Measurements from ENCODE around the gene DZIP1. TPM values are rescaled to one million over a fixed set of nuclear protein-coding genes. Genes with fewer than 3 reads are reported as not detected.

Gene DZIP1
- total and polyA plus RNA-seq, 2 of the 13 experiments (the other 11 are each of a cell fraction or from before 2014, with no cell fraction given), result 11.0 to 36.7 TPM

DNA sequence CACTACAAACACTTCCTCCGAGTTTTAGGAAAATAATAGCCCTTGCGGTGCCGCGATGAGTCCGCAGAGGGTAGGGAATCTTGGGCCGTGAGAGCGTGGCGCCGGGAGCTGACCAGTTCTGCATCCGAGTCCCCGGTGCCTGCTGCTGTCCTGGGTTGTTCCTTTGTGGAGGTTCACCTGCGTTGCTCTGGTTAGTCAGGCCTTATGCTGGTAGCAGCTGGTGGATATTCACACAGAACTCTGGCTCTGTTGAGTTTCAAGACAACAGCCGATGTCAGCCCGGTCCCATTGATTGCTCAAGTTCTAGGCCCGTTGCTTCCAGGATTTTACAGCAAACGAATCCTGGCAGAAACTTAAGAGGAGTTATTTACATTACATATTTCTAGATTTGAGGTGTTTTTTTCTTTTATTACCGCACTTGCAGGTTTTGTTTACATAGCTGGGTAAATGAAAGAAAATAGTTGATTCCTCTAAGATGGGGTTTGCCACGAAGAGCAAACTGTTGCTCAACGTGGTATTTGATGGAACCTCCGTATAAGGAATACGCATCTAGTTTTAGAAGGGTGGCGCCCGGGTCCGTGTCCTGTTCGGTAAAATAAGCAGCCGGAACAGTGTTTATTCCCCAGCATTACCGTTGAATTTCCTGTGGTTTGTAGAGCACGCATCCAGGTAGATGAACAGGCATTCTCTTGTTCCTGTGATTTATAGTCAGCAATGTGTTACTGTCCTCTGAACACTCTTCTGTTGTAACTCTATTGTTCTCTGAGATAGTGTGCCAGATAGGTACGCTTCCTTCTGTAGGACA, 90.7 kb downstream of the DZIP1 start (continued):
- no peak for TF ChIP-seq THAP7 (CRISPR knock-in tag; IDR thresholded peaks at IDR 0.05)
- no peak for TF ChIP-seq GPBP1L1 (CRISPR knock-in tag; IDR thresholded peaks at IDR 0.05)
- TF ChIP-seq POLR2AphosphoS2 (IDR thresholded peaks at IDR 0.05; ENCODE audit: low read depth, low read length), result no peak
- no peak for TF ChIP-seq ELF4 (CRISPR knock-in tag; IDR thresholded peaks at IDR 0.05; ENCODE audit: borderline replicate concordance)
- no peak for TF ChIP-seq ZNF777 (CRISPR knock-in tag; IDR thresholded peaks at IDR 0.05)

DNA sequence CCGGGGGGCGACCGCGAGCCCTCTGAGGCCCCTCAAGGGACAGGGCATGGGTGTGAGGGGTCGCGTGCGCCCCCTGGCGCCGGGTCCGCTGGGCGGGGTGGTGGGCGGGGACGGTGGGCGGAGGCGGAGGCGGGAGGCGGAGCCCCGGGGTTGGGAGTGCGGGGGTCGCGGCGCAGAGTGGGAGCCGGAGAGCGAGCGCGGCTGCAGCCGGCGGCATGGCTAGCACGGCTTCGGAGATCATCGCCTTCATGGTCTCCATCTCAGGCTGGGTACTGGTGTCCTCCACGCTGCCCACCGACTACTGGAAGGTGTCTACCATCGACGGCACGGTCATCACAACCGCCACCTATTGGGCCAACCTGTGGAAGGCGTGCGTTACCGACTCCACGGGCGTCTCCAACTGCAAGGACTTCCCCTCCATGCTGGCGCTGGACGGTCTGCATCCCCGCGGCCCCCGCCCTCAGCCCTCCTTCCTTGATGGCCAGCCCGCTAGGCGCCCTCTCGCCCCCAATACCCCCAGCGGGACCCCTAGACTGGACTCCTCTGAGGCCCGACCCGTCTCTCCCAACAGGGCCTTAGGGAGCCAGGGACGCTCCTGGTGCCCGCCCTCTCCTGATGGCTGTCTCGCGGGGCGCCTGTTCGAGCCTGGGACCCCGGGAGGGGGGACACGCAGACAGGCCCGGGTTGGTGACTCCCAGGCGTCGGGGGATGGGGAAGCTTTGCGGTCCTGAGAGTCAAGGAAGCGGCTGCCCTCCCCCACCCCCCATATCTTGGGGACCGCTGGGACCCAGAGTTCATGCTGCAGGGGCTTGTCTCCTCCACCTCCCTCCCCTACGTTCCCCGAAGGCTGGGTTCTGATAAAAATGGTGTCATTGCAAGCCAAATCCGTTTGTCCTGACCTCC, 91.7 kb downstream of the DZIP1 start, which contains the start of gene CLDN10:
TSS of gene CLDN10 (plus strand) at position 182 of the 903 bp plus-strand sequence. CDS start at position 216, 34 bp downstream.
- FAIRE-seq, result no peak
- peaks cover 2 to 38% of the 10 kb centered on the region in 2 experiments; a peak in 4 of 5 replicates for H3K27me3 ChIP-seq (ENCODE audit: control insufficient read depth in 1 of 2, insufficient read depth in 2 of 2, low read length in 2 of 2)
- TF ChIP-seq ZNF703 (CRISPR knock-in tag; IDR thresholded peaks at IDR 0.05; ENCODE audit: borderline replicate concordance), result no peak
- TF ChIP-seq ZNF530 (CRISPR knock-in tag; IDR thresholded peaks at IDR 0.05; ENCODE audit: low read depth), result no peak
- no peak for TF ChIP-seq NRL (CRISPR knock-in tag; IDR thresholded peaks at IDR 0.05; ENCODE audit: borderline replicate concordance)
- no peak for TF ChIP-seq ZNF761 (CRISPR knock-in tag; conservative IDR thresholded peaks at IDR 0.05)
- TF ChIP-seq ZNF160 (CRISPR knock-in tag; IDR thresholded peaks at IDR 0.05), result no peak
- TF ChIP-seq ZNF205 (CRISPR knock-in tag; IDR thresholded peaks at IDR 0.05), result no peak
- TF ChIP-seq, protein P1, sequence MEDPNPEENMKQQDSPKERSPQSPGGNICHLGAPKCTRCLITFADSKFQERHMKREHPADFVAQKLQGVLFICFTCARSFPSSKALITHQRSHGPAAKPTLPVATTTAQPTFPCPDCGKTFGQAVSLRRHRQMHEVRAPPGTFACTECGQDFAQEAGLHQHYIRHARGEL (CRISPR knock-in tag; IDR thresholded peaks at IDR 0.05), result no peak
- TF ChIP-seq PHF21A (CRISPR knock-in tag; IDR thresholded peaks at IDR 0.05), result no peak
- no peak for TF ChIP-seq POLR2A (IDR thresholded peaks at IDR 0.05; ENCODE audit: insufficient read depth in 1 of 2, low read depth in 2 of 2, low read length in 2 of 2)
- TF ChIP-seq, protein P2, sequence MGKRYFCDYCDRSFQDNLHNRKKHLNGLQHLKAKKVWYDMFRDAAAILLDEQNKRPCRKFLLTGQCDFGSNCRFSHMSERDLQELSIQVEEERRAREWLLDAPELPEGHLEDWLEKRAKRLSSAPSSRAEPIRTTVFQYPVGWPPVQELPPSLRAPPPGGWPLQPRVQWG (CRISPR knock-in tag; IDR thresholded peaks at IDR 0.05; ENCODE audit: borderline replicate concordance, low read depth), result no peak
- TF ChIP-seq TSC22D2 (CRISPR knock-in tag; IDR thresholded peaks at IDR 0.05; ENCODE audit: borderline replicate concordance), result no peak
- no peak for TF ChIP-seq ZNF800 (CRISPR knock-in tag; IDR thresholded peaks at IDR 0.05)

More for the DNA sequence above, 91.7 kb downstream of the DZIP1 start, which contains the start of gene CLDN10:
- ATAC-seq (no peak; the same call in 2 of the 3 replicates), DNase-seq (ENCODE audit: low spot score) (no peak)
- ChIA-PET POLR2A (no interaction called here), CTCF (ENCODE audit: low intra/inter-chr PET ratio, low total read pairs) (no interaction called here)
- WGBS (ENCODE audit: low lambda C conversion rate), result 63% methylated on average over 46 of the region's 70 CpGs
- in situ Hi-C loops (cut with HindIII; ENCODE audit: extremely low pct_ligation_motif_present, low pct_unique_long_range_greater_than_20kb) (no loop called here), intact Hi-C loops (cut with micrococcal nuclease; ENCODE audit: unreplicated experiment) (no loop called here)
- Histone ChIP-seq H3K4me2 (ENCODE audit: low read depth, low read length) (no peak within 1 kb of the TSS), H3K36me3 (replicated peaks in 1 of 2; ENCODE audit: control insufficient read depth in 1 of 2, insufficient read depth in 2 of 2, low read length in 2 of 2) (no peaks in the 10 kb centered on the region), H3K27ac (ENCODE audit: extremely low read length, insufficient read depth, low read length) (no peak within 1 kb of the TSS), H3K4me1 (ENCODE audit: insufficient read depth, low read length) (peaks cover 17% of the 10 kb centered on the region), H3K4me3 (replicated peaks in 1 of 3; ENCODE audit: insufficient read depth in 1 of 3, low read depth in 2 of 3, low read length in 3 of 3) (no peak within 1 kb of the TSS), H4K20me1 (ENCODE audit: insufficient read depth, low read length) (no peaks in the 10 kb centered on the region), H3K79me2 (ENCODE audit: insufficient read depth, low read length) (no peaks in the 10 kb centered on the region), H2AFZ (ENCODE audit: low read length) (no peak within 1 kb of the TSS), H3K9ac (ENCODE audit: insufficient read depth, low read depth, low read length) (no peak within 1 kb of the TSS), H3K9me3 (ENCODE audit: low read length) (no peaks in the 10 kb centered on the region)
- BruUV-seq (replicated peaks), result no TSS peak

Measured in HepG2 (cell line).